ENCODE results near the gene RAB31. TPM values are rescaled to one million over a fixed set of nuclear protein-coding genes. Genes with fewer than 3 reads are reported as not detected.

Gene RAB31
- total RNA-seq, 2 donors from 2014 or later: 4.3 to 8.0 TPM

DNA sequence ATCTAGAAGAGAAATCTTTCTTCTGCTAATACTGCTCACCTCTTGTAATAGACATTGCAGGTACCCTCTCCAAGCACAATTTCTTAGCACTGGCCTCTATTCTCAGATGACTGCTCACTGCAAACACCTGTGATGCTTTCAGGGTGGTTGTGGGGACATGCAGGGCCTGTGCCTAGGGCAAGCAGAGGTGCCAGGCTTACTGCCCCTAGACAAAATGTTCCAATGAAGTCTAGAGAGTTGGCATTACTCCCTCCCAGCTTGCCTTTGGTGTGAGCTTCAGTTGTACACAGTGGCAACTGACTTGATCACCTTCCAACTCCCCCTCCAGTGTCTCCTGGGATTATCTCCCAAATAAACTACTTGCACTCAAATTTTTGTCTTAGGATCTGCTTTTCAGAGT is 164.7 kb downstream of the RAB31 start:
- TF ChIP-seq, protein P1, sequence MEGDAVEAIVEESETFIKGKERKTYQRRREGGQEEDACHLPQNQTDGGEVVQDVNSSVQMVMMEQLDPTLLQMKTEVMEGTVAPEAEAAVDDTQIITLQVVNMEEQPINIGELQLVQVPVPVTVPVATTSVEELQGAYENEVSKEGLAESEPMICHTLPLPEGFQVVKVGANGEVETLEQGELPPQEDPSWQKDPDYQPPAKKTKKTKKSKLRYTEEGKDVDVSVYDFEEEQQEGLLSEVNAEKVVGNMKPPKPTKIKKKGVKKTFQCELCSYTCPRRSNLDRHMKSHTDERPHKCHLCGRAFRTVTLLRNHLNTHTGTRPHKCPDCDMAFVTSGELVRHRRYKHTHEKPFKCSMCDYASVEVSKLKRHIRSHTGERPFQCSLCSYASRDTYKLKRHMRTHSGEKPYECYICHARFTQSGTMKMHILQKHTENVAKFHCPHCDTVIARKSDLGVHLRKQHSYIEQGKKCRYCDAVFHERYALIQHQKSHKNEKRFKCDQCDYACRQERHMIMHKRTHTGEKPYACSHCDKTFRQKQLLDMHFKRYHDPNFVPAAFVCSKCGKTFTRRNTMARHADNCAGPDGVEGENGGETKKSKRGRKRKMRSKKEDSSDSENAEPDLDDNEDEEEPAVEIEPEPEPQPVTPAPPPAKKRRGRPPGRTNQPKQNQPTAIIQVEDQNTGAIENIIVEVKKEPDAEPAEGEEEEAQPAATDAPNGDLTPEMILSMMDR (IDR thresholded peaks at IDR 0.05): no peak
- no peak for TF ChIP-seq POLR2A (IDR thresholded peaks at IDR 0.05)
- no peak overlapping the region for H3K27ac ChIP-seq
- DNase-seq (no peak), ATAC-seq (no peak)
- no peaks in the 10 kb centered on the region for H3K9me3 ChIP-seq
- intact Hi-C loops (cut with DNase I): no loop called here
- H3K4me3 ChIP-seq: no peak overlapping the region
- H3K27me3 ChIP-seq: no peaks in the 10 kb centered on the region
- H3K36me3 ChIP-seq (replicated peaks in 1 of 2; ENCODE audit: insufficient read depth in 1 of 2, low read depth in 2 of 2): no peaks in the 10 kb centered on the region
- peaks cover 30% of the 10 kb centered on the region for H3K4me1 ChIP-seq

DNA sequence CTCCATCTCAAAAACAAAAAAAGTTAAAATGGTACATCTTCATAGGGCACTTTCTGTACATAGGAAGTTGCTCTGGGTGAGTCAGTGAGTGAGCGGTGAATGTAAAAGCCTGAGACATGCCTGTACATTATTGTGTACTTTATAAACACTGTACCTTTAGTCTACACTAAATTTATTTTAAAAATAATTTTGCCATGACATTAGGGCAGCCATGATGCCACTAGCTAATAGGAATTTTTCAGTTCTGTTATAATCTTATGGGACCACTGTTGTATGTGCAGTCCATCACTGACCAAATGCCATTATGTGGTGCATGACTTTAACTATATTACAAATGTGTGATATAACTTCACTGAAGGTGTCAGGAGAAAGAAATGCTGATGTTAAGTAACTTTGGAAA is 166.6 kb downstream of the RAB31 start:
- WGBS, 2 donors: 100% methylated on average over 1 of the region's 1 CpG
- no peak for ATAC-seq
- Histone ChIP-seq H3K9me3 (no peaks in the 10 kb centered on the region), H3K36me3 (replicated peaks in 1 of 2; ENCODE audit: insufficient read depth in 1 of 2, low read depth in 2 of 2) (no peaks in the 10 kb centered on the region), H3K4me3 (no peak overlapping the region), H3K27ac (no peak overlapping the region), H3K4me1 (peaks cover 23% of the 10 kb centered on the region), H3K27me3 (no peaks in the 10 kb centered on the region)
- intact Hi-C loops (cut with DNase I): no loop called here
- TF ChIP-seq, protein P1 (IDR thresholded peaks at IDR 0.05): no peak
- TF ChIP-seq POLR2A (IDR thresholded peaks at IDR 0.05): no peak
- no peak for DNase-seq

DNA sequence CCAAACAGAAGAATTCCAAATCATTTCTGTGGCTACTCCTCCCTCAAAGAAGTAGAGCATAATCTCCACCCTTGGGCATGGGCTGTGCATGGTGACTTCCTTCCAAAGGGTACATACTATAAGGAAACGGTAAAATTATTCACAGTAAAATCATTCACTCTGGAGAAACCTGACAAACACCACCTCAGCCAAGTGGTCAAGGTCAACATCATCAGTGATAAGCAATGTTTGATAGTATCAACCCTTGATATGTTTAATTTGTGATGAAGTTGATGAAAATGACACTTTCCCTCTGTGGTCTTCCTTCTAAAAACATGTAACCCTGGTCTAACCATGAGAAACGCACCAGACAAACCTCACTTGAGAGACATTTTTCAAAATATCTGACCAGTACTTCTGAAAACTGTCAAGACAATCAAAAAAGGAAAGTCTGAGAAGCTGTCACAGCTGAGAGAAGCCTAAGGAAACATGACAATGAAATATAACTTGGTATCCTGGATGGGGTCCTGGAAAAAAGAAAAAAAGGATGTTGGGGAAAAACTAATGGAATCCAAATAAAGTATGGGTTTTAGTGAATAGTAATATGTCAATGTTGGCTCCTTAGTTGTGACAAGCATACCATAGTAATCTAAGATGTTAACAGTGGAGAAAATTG is 168.2 kb downstream of the RAB31 start:
- H3K27ac ChIP-seq: peak overlapping the region in 3 of 4 donors; percentile 4 to 73 (median 68)

DNA sequence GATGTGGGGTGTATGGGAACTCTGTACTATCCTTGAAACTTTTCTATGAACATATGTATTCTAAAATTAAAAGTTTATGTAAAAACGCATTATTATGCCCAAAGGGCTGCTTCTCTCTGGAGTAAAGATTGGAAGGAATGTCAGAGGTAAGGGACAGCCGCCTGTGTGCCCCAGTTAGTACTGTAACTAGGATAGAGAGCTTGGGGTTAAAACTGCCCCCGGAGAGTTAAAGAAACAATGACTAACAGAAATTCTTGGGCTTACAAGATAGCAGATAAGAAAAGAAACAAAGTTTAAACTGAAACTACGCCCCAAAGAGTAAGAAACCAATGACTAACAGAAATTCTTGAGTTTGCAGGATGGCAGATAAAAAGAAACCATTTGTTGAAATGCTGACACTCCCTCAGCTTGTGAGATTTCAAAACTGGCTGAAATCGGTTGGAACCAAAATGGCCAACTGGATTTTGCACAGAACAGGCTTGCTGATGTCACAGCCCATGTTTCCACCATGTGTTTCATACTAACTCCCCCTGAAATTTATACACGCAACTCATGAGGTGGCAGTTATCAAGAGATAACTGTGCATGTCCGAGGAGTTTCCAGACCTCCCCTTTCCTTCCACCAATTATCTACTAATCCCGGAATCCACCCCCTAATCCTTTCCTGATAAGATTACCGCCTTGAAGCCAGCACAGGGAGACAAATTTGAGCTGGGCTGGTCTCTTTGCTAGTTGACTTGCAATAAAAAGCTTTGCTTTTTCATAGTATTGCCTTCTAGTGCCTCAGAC is 169.0 kb downstream of the RAB31 start:
- peak overlapping the region; percentile 4 to 73 (median 70) for H3K27ac ChIP-seq
- no peak overlapping the region for H3K4me3 ChIP-seq
- H3K9me3 ChIP-seq: no peaks in the 10 kb centered on the region
- no peaks in the 10 kb centered on the region for H3K36me3 ChIP-seq (replicated peaks in 1 of 2; ENCODE audit: insufficient read depth in 1 of 2, low read depth in 2 of 2)
- DNase-seq: peak; percentile 34 to 57 (median 38)
- peaks cover 14% of the 10 kb centered on the region for H3K4me1 ChIP-seq
- WGBS, 2 donors: 25 to 35% methylated on average over 9 of the region's 9 CpGs
- TF ChIP-seq, protein P1 (IDR thresholded peaks at IDR 0.05): no peak
- peak in 1 of 3 donors; percentile 6 for TF ChIP-seq POLR2A (IDR thresholded peaks at IDR 0.05)
- no peaks in the 10 kb centered on the region for H3K27me3 ChIP-seq
- peak; percentile 86 for ATAC-seq
- intact Hi-C loops (cut with DNase I): no loop called here

More for the DNA sequence above, 168.2 kb downstream of the RAB31 start:
- DNase-seq (no peak), ATAC-seq (no peak)
- Histone ChIP-seq H3K36me3 (replicated peaks in 1 of 2; ENCODE audit: insufficient read depth in 1 of 2, low read depth in 2 of 2) (no peaks in the 10 kb centered on the region), H3K27me3 (no peaks in the 10 kb centered on the region), H3K4me3 (no peak overlapping the region), H3K9me3 (no peaks in the 10 kb centered on the region), H3K4me1 (peaks cover 14% of the 10 kb centered on the region)
- intact Hi-C loops (cut with DNase I): no loop called here
- no peak for TF ChIP-seq POLR2A (IDR thresholded peaks at IDR 0.05)
- TF ChIP-seq, protein P1 (IDR thresholded peaks at IDR 0.05): no peak
- 65 to 84% methylated on average over 2 of the region's 2 CpGs for WGBS, 2 donors
